Prostate gland (tissue), 2 donors: ENCODE results near the gene NINL. TPM values are rescaled to one million over a fixed set of nuclear protein-coding genes. Genes with fewer than 3 reads are reported as not detected.
"Not testable (repeated sequence)": the region's sequence is repeated elsewhere in the genome, so short reads cannot be mapped to it uniquely, and the experiment has no call there.

Source experiments
- DNase-seq: peaks from one replicate; pipeline ENCODE4 v3.0.0-alpha.2; 2019; ENCODE audit warnings: low spot score
- H3K27ac ChIP-seq, 2 donors: fragments of 200-600 bp; sonication (generic); 2 replicates each; pipeline ENCODE4 v1.5.1; 2017 to 2019
- H3K27me3 ChIP-seq: fragments of 200-600 bp; sonication (generic); replicated peaks from 2 replicates; pipeline ENCODE4 v1.5.1; 2019; ENCODE audit not compliant: insufficient read depth
- H3K36me3 ChIP-seq, 2 donors: fragments of 200-600 bp; sonication (generic); 1 replicate in 1 of 2; 2 replicates in 1 of 2; pipeline versions ENCODE4 v1.5.1 to v1.8.1; 2017 to 2019
- H3K4me1 ChIP-seq: fragments of 200-600 bp; sonication (generic); replicated peaks from 2 replicates; pipeline ENCODE4 v1.5.1; 2019
- H3K4me3 ChIP-seq, 2 donors: fragments of 200-600 bp; sonication (generic); 2 replicates each; pipeline ENCODE4 v1.5.1; 2017 to 2019
- H3K9me3 ChIP-seq: fragments of 200-600 bp; sonication (generic); 2 replicates; pipeline ENCODE4 v1.5.1; 2017
- POLR2A ChIP-seq: fragments of 450-650 bp; IDR thresholded peaks from one replicate; pipeline ENCODE4 v1.6.1; 2016; ENCODE audit warnings: antibody characterized with exemption, mild to moderate bottlenecking
- POLR2AphosphoS5 ChIP-seq: sonication (generic); formaldehyde crosslinking; IDR thresholded peaks from one replicate; pipeline ENCODE4 v1.6.1; 2017; ENCODE audit warnings: antibody characterized with exemption
- WGBS: methylation state at CpG from one replicate; pipeline ENCODE4 v1.1.5; 2018; 5-methylcytosine and 5-hydroxymethylcytosine counted together
- intact Hi-C: fragments of 100-400 bp; cut with DNase I; formaldehyde crosslinking; loops from one replicate; pipeline ENCODE4 v1.14.2; 2022
- total RNA-seq, 2 donors: library from RNA; depleted of rRNA; stranded (reverse); fragments of >200 nt; gene quantifications; one replicate each; pipeline ENCODE4 v1.1.0, GENCODE V29; 2016
- TF ChIP-seq, protein P1 (sequence below), 4 experiments: fragments of 200-600 bp in 2 of 4; fragments of 450-650 bp in 2 of 4; sonication (generic) in 2 of 4; IDR thresholded peaks; 1 replicate in 3 of 4; 2 replicates in 1 of 4; pipeline ENCODE4 v1.5.1; 2016 to 2019; ENCODE audit warnings: antibody characterized with exemption in 4 of 4, mild to moderate bottlenecking in 2 of 4, moderate library complexity in 2 of 4

NINL gene
- total RNA-seq, 2 donors from 2014 or later, result 16.3 to 31.1 TPM

GRCh38 chr20:25479638-25480037 lies 105.7 kb downstream of the NINL start:
- H3K9me3 ChIP-seq, result no peaks in the 10 kb centered on the region
- 84% methylated on average over 5 of the region's 5 CpGs for WGBS
- intact Hi-C loops, result no loop called here
- H3K27me3 ChIP-seq, result no peaks in the 10 kb centered on the region
- TF ChIP-seq POLR2AphosphoS5, result no peak
- TF ChIP-seq, protein P1, sequence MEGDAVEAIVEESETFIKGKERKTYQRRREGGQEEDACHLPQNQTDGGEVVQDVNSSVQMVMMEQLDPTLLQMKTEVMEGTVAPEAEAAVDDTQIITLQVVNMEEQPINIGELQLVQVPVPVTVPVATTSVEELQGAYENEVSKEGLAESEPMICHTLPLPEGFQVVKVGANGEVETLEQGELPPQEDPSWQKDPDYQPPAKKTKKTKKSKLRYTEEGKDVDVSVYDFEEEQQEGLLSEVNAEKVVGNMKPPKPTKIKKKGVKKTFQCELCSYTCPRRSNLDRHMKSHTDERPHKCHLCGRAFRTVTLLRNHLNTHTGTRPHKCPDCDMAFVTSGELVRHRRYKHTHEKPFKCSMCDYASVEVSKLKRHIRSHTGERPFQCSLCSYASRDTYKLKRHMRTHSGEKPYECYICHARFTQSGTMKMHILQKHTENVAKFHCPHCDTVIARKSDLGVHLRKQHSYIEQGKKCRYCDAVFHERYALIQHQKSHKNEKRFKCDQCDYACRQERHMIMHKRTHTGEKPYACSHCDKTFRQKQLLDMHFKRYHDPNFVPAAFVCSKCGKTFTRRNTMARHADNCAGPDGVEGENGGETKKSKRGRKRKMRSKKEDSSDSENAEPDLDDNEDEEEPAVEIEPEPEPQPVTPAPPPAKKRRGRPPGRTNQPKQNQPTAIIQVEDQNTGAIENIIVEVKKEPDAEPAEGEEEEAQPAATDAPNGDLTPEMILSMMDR (IDR thresholded peaks at IDR 0.05), result no peak
- TF ChIP-seq POLR2A, result no peak
- no peak overlapping the region for H3K4me3 ChIP-seq
- no peak overlapping the region for H3K27ac ChIP-seq
- no peak for DNase-seq
- H3K36me3 ChIP-seq, result no peaks in the 10 kb centered on the region
- H3K4me1 ChIP-seq, result no peaks in the 10 kb centered on the region

DNA sequence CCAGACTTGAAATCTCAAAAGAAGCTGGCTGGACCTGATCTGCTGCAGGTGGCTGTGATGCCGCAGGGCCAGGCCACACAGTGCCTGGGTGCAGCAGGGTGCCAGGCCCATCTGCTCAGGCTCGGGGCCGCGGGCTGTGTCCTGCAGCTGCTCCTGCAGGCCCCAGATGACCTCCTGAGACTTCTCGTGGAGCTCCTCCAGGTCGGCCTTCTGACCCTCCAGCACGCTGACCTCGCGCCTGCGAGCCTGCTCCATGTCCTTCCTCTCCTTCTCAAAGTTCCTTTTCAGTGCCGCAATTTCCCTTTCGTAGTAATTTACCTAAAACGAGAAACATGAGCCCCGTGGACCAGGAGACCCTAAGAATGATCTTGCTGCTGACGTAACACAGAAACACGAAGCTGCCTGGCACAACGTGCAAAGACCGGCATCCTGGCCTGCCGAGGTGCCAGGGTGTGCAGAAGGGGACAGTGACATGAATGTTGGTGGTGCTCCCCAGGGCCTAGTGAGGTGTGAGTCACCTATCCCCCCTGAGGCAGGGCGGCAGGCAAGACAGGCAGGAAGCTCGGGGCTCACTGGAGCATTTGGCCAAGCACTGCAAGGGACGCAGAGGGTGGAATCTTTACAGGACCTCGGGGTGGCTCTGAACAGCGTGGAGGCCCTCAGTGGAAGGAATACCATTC lies 106.3 kb downstream of the NINL start:
- H3K4me3 ChIP-seq, result no peak overlapping the region
- H3K36me3 ChIP-seq, result no peaks in the 10 kb centered on the region
- intact Hi-C loops, result no loop called here
- TF ChIP-seq POLR2A (no peak), POLR2AphosphoS5 (no peak)
- TF ChIP-seq, protein P1 (IDR thresholded peaks at IDR 0.05), result no peak
- no peaks in the 10 kb centered on the region for H3K27me3 ChIP-seq
- no peak for DNase-seq
- no peaks in the 10 kb centered on the region for H3K9me3 ChIP-seq
- H3K27ac ChIP-seq, result no peak overlapping the region
- H3K4me1 ChIP-seq, result no peaks in the 10 kb centered on the region
- WGBS, result 62% methylated on average over 24 of the region's 24 CpGs

DNA sequence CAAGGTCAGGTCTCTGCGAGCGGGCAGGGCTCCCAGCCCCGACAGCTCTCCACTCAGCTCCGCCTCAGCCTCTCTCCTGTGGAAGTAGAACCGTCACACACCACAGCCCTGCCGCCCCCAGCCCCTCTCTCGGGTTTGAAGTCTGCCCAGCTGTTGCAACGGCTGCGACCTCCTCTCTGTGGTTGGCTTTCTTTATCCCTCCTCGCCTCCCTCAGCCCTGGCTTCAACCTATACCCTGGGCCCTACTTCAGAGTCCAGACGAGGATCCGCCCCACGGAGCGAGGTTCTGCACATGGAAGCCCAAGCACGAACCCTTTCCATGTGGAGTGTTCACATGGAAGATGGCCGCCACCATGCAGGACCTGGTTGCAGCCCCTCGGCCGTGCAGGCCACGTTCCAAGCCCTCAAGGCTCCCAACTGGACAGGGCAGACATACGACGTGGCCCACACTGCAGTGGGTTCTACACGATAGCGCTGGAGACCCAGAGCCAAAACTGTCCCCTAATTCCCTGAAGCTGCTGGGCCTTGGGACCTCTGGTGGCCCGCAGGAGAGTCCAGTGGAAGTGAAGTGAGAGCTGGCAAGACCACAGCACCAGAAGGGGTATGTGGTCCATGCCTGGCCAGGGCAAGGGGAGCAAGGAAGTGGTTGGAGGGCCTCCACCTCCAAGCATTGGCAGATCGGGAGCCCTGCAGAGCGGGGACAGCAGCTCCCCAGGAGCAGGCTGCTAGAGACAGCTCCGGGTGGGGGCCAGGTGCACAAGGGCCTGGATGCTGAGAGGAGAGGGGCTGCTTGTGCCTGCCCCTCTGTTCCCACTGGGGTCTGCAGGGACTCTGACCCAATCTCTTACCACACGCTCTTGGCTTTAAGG lies 108.1 kb downstream of the NINL start:
- 95% methylated on average over 28 of the region's 28 CpGs for WGBS
- intact Hi-C loops, result no loop called here
- H3K36me3 ChIP-seq, result no peaks in the 10 kb centered on the region
- H3K27ac ChIP-seq, result no peak overlapping the region
- TF ChIP-seq POLR2A (no peak), POLR2AphosphoS5 (no peak)
- TF ChIP-seq, protein P1 (IDR thresholded peaks at IDR 0.05), result no peak
- no peaks in the 10 kb centered on the region for H3K27me3 ChIP-seq
- H3K4me3 ChIP-seq, result no peak overlapping the region
- no peak for DNase-seq
- H3K4me1 ChIP-seq, result no peaks in the 10 kb centered on the region
- H3K9me3 ChIP-seq, result no peaks in the 10 kb centered on the region

- no peaks in the 10 kb centered on the region for H3K9me3 ChIP-seq
- intact Hi-C loops, result no loop called here
- H3K27me3 ChIP-seq, result no peaks in the 10 kb centered on the region
- no peaks in the 10 kb centered on the region for H3K4me1 ChIP-seq
- no peak for DNase-seq
- H3K4me3 ChIP-seq, result no peak overlapping the region
- no peak overlapping the region for H3K27ac ChIP-seq
- TF ChIP-seq POLR2AphosphoS5, result no peak
- TF ChIP-seq, protein P1 (IDR thresholded peaks at IDR 0.05), result no peak
- TF ChIP-seq POLR2A, result no peak
- no peaks in the 10 kb centered on the region for H3K36me3 ChIP-seq
- WGBS, result 95% methylated on average over 47 of the region's 52 CpGs
Observed at GRCh38 chr20:25476106-25477013, 109.0 kb downstream of the NINL start.

DNA sequence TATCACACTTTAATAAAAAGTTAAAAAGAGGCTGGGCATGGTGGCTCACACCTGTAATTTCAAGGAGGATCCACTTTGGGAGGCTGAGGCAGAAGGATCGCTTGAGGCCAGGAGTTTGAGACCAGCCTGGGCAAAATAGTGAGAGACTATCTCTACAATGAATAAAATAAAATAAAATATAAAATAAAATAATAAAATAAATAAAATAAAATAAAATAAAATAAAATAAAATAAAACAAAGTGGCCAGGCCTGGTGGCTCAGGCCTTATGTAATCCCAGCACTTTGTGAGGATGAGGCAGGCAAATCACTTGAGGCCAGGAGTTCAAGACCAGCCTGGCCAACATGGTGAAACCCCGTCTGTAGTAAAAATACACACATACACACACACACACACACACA lies 112.0 kb downstream of the NINL start:
- H3K36me3 ChIP-seq, intact Hi-C loops, H3K27ac ChIP-seq, H3K27me3 ChIP-seq, H3K9me3 ChIP-seq, DNase-seq, H3K4me1 ChIP-seq, H3K4me3 ChIP-seq: not testable (repeated sequence)
- WGBS, result 100% methylated on average over 2 of the region's 2 CpGs
